ENCODE results near the gene SMIM26.

Gene SMIM26

GRCh38 chr20:18580012-18580411 lies 12.8 kb downstream of the SMIM26 start:
- intact Hi-C loops (cut with DNase I; ENCODE audit: low total_unique reads) = no loop called here
- no peak for DNase-seq
- Histone ChIP-seq H3K36me3 (no peaks in the 10 kb centered on the region), H3K4me1 (no peaks in the 10 kb centered on the region), H3K27me3 (no peaks in the 10 kb centered on the region), H3K4me3 (no peak overlapping the region), H3K27ac (no peak overlapping the region), H3K9me3 (no peaks in the 10 kb centered on the region)
- no peak for TF ChIP-seq CTCF (IDR thresholded peaks at IDR 0.05)

DNA sequence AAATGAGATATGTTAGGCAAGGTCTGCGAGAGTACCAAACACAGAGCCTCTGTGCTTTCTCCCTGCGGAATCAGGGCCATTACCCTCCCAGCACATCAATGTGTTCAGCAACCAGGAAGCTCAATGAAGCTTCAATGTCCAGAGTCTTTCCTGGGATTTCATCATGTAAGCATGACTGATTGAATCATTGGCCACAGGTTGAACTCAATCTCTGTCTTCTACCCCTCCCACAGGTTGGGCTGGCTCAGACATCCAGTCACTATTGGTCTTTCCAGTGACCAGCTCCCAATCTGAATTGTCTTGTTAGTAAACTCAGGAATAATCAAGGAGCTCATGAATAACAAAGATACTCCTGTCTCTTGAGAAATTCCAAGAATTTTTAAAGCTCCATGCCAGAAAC lies 17.9 kb downstream of the SMIM26 start:
- no peaks in the 10 kb centered on the region for H3K9me3 ChIP-seq
- H3K36me3 ChIP-seq = no peaks in the 10 kb centered on the region
- no peaks in the 10 kb centered on the region for H3K27me3 ChIP-seq
- intact Hi-C loops (cut with DNase I; ENCODE audit: low total_unique reads) = no loop called here
- no peak overlapping the region for H3K4me3 ChIP-seq
- DNase-seq = no peak
- H3K4me1 ChIP-seq = peaks cover 0 to 15% (median 7%) of the 10 kb centered on the region in 4 donors
- H3K27ac ChIP-seq = no peak overlapping the region
- TF ChIP-seq CTCF (IDR thresholded peaks at IDR 0.05) = no peak

GRCh38 chr20:18587665-18588573 lies 20.7 kb downstream of the SMIM26 start, which contains the start of gene DTD1:
Gene DTD1, plus strand, starts transcription at chr20:18588054. Its CDS starts 19 bp downstream, at chr20:18588073.
- peak within 1 kb of the TSS; percentile 78 to 81 for H3K27ac ChIP-seq
- H3K27me3 ChIP-seq = no peaks in the 10 kb centered on the region
- peaks cover 0 to 15% (median 7%) of the 10 kb centered on the region in 4 donors for H3K4me1 ChIP-seq
- peak; percentile 93 to 94 for DNase-seq
- no peaks in the 10 kb centered on the region for H3K9me3 ChIP-seq
- H3K4me3 ChIP-seq = peak within 1 kb of the TSS; percentile 81 to 93
- H3K36me3 ChIP-seq = no peaks in the 10 kb centered on the region
- intact Hi-C loops (cut with DNase I; ENCODE audit: low total_unique reads) = no loop called here
- peak; percentile 65 to 73 for TF ChIP-seq CTCF (IDR thresholded peaks at IDR 0.05)

DNA sequence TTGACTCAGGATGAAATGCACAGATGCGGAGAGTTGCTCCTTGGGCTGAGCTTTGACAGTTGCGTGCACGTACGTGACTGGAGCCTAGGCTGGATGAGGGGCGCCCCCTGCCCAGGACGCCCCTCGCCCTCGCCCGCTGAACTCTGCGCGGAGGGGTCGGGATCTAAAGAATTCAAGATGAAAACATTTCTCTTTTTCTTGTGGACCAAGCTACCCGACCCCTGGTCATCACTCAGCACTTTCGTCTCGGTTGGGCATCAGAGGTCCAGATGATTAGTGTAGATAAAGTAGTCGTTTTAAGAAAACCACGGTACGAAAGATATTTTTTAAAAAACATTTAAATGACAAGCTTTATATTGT lies 21.3 kb downstream of the SMIM26 start:
- DNase-seq = no peak
- Histone ChIP-seq H3K4me3 (peak overlapping the region; percentile 81 to 93), H3K36me3 (peaks cover 0 to under 1% (median 0%) of the 10 kb centered on the region in 3 donors), H3K9me3 (no peaks in the 10 kb centered on the region), H3K27ac (peak overlapping the region; percentile 78 to 81), H3K27me3 (no peaks in the 10 kb centered on the region), H3K4me1 (peaks cover 0 to 15% (median 7%) of the 10 kb centered on the region in 4 donors)
- intact Hi-C loops (cut with DNase I; ENCODE audit: low total_unique reads) = no loop called here
- no peak for TF ChIP-seq CTCF (IDR thresholded peaks at IDR 0.05)

DNA sequence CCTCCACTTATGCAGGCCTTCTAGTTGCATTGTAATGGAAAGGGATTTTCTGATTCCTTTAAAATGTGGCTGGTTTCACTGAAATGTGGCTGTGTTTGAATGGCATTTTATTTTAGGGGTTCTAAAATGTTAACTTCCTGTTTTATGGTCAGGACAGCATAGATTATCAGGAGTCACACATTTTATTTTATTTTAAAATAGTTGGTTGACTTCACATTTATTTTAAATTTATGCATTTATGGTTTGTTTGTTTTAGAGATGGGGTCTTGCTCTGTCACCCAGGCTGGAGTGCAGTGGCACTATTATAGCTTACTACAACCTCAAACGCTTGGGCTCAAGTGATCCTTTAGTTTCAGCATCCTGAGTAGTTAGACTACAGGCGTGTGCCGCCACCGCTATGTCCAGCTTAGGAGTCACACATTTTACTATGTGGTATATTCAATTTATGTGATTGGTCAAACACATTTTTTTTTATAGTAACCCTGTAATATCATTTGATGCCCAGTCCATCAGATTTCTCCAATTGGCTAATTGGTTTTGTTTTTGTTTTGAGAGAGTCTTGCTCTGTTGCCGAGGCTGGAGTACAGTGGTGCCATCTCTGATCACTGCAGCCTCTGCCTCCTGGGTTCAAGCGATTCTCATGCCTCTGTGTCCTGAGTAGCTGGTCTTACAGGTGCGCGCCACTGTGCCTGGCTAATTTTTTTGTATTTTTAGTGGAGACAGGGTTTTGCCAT lies 22.9 kb downstream of the SMIM26 start:
- no peak for TF ChIP-seq CTCF (IDR thresholded peaks at IDR 0.05)
- Histone ChIP-seq H3K36me3 (peaks cover 0 to 14% (median 6%) of the 10 kb centered on the region in 3 donors), H3K27ac (no peak overlapping the region), H3K4me3 (no peak overlapping the region), H3K9me3 (no peaks in the 10 kb centered on the region), H3K4me1 (peaks cover 0 to 15% (median 7%) of the 10 kb centered on the region in 4 donors), H3K27me3 (no peaks in the 10 kb centered on the region)
- no peak for DNase-seq
- intact Hi-C loops (cut with DNase I; ENCODE audit: low total_unique reads) = no loop called here

Measured in tibial artery (tissue), 4 donors.